HUES48 (cell line): Measurements from ENCODE around the gene NPAS3.

Experiments used
- H3K27ac ChIP-seq: one replicate; pipeline ENCODE4 v1.7.0; 2013; ENCODE audit warnings: low read depth, low read length, inconsistent platforms
- H3K27me3 ChIP-seq: 2 replicates; pipeline ENCODE4 v1.6.1; 2013; ENCODE audit warnings: mild to moderate bottlenecking, low read length; ENCODE audit not compliant: control insufficient read depth, insufficient read depth
- H3K36me3 ChIP-seq: 2 replicates; pipeline ENCODE4 v1.6.1; 2013; ENCODE audit warnings: low read length; ENCODE audit not compliant: control insufficient read depth, insufficient read depth
- H3K4me1 ChIP-seq: 2 replicates; pipeline ENCODE4 v1.6.1; 2013; ENCODE audit warnings: mild to moderate bottlenecking, low read length; ENCODE audit not compliant: control insufficient read depth, insufficient read depth
- H3K4me3 ChIP-seq: 2 replicates; pipeline ENCODE4 v1.5.1; 2013; ENCODE audit warnings: mild to moderate bottlenecking, low read depth, low read length
- H3K9ac ChIP-seq: 2 replicates; pipeline ENCODE4 v1.6.1; 2013; ENCODE audit warnings: mild to moderate bottlenecking, low read depth, low read length, moderate library complexity
- H3K9me3 ChIP-seq: 2 replicates; pipeline ENCODE4 v1.6.1; 2013; ENCODE audit warnings: low read length; ENCODE audit not compliant: control insufficient read depth, insufficient read depth

NPAS3 gene

GRCh38 chr14:32938719-32939253, at the start of gene NPAS3:
Gene NPAS3 (plus strand): TSS chr14:32938879.
- no peaks in the 10 kb centered on the region for H3K9me3 ChIP-seq
- H3K27ac ChIP-seq = peak within 1 kb of the TSS; percentile 24
- no peak within 1 kb of the TSS; the same call in 1 of the 2 replicates for H3K9ac ChIP-seq
- peaks cover 77% of the 10 kb centered on the region for H3K27me3 ChIP-seq
- peaks cover 41% of the 10 kb centered on the region for H3K4me1 ChIP-seq
- peak within 1 kb of the TSS; percentile 68 for H3K4me3 ChIP-seq
- H3K36me3 ChIP-seq = no peaks in the 10 kb centered on the region

- H3K4me3 ChIP-seq = no peak overlapping the region
- H3K9ac ChIP-seq = no peak overlapping the region
- H3K27ac ChIP-seq = no peak overlapping the region
- H3K9me3 ChIP-seq = no peaks in the 10 kb centered on the region
- H3K27me3 ChIP-seq = no peaks in the 10 kb centered on the region
- H3K36me3 ChIP-seq = no peaks in the 10 kb centered on the region
- no peaks in the 10 kb centered on the region for H3K4me1 ChIP-seq
Observed at GRCh38 chr14:32896979-32897697, 41.5 kb upstream of the NPAS3 start.

GRCh38 chr14:32897698-32898064, 41.0 kb upstream of the NPAS3 start:
- H3K4me3 ChIP-seq = no peak overlapping the region

GRCh38 chr14:32898876-32899275, 39.8 kb upstream of the NPAS3 start:
- no peaks in the 10 kb centered on the region for H3K4me1 ChIP-seq
- H3K4me3 ChIP-seq = no peak overlapping the region
- H3K9ac ChIP-seq = no peak overlapping the region
- no peak overlapping the region for H3K27ac ChIP-seq
- H3K36me3 ChIP-seq = no peaks in the 10 kb centered on the region
- no peaks in the 10 kb centered on the region for H3K27me3 ChIP-seq
- H3K9me3 ChIP-seq = no peaks in the 10 kb centered on the region

More at GRCh38 chr14:32897698-32898064, 41.0 kb upstream of the NPAS3 start:
- Histone ChIP-seq H3K27ac (no peak overlapping the region), H3K9ac (no peak overlapping the region), H3K9me3 (no peaks in the 10 kb centered on the region), H3K4me1 (no peaks in the 10 kb centered on the region), H3K36me3 (no peaks in the 10 kb centered on the region), H3K27me3 (no peaks in the 10 kb centered on the region)

GRCh38 chr14:32900547-32900946, 38.1 kb upstream of the NPAS3 start:
- Histone ChIP-seq H3K27ac (no peak overlapping the region), H3K4me3 (no peak overlapping the region), H3K27me3 (no peaks in the 10 kb centered on the region), H3K4me1 (no peaks in the 10 kb centered on the region), H3K9ac (no peak overlapping the region), H3K9me3 (no peaks in the 10 kb centered on the region), H3K36me3 (no peaks in the 10 kb centered on the region)

GRCh38 chr14:32905013-32905412, 33.7 kb upstream of the NPAS3 start:
- H3K27ac ChIP-seq = no peak overlapping the region
- no peaks in the 10 kb centered on the region for H3K36me3 ChIP-seq
- H3K4me1 ChIP-seq = no peaks in the 10 kb centered on the region
- no peaks in the 10 kb centered on the region for H3K9me3 ChIP-seq
- no peak overlapping the region for H3K4me3 ChIP-seq
- no peak overlapping the region for H3K9ac ChIP-seq
- H3K27me3 ChIP-seq = no peaks in the 10 kb centered on the region

- Histone ChIP-seq H3K4me3 (no peak overlapping the region), H3K27ac (no peak overlapping the region), H3K36me3 (no peaks in the 10 kb centered on the region), H3K27me3 (no peaks in the 10 kb centered on the region), H3K4me1 (no peaks in the 10 kb centered on the region), H3K9me3 (no peaks in the 10 kb centered on the region), H3K9ac (no peak overlapping the region)
Observed at GRCh38 chr14:32906672-32907071, 32.0 kb upstream of the NPAS3 start.

- Histone ChIP-seq H3K27me3 (no peaks in the 10 kb centered on the region), H3K4me3 (no peak overlapping the region), H3K9me3 (no peaks in the 10 kb centered on the region), H3K36me3 (no peaks in the 10 kb centered on the region), H3K4me1 (no peaks in the 10 kb centered on the region), H3K9ac (no peak overlapping the region), H3K27ac (no peak overlapping the region)
Observed at GRCh38 chr14:32908196-32909084, 30.2 kb upstream of the NPAS3 start.

GRCh38 chr14:32913725-32914124, 25.0 kb upstream of the NPAS3 start:
- no peak overlapping the region for H3K4me3 ChIP-seq
- no peaks in the 10 kb centered on the region for H3K36me3 ChIP-seq

GRCh38 chr14:32914391-32914790, 24.3 kb upstream of the NPAS3 start:
- H3K27ac ChIP-seq = no peak overlapping the region
- H3K27me3 ChIP-seq = no peaks in the 10 kb centered on the region
- H3K36me3 ChIP-seq = no peaks in the 10 kb centered on the region
- no peak overlapping the region for H3K9ac ChIP-seq
- no peak overlapping the region for H3K4me3 ChIP-seq
- H3K9me3 ChIP-seq = 0 out of 2 replicates have a peak, but pooled peaks cover 10% of the 10 kb centered on the region
- no peaks in the 10 kb centered on the region for H3K4me1 ChIP-seq

More at GRCh38 chr14:32913725-32914124, 25.0 kb upstream of the NPAS3 start:
- 0 out of 2 replicates have a peak, but pooled peaks cover 7% of the 10 kb centered on the region for H3K9me3 ChIP-seq
- H3K27ac ChIP-seq = no peak overlapping the region
- H3K9ac ChIP-seq = no peak overlapping the region
- H3K27me3 ChIP-seq = no peaks in the 10 kb centered on the region
- H3K4me1 ChIP-seq = no peaks in the 10 kb centered on the region
